WERI-Rb-1 (cell line): ENCODE results near the gene SEC61A2.

ENCODE experiments used
- DNase-seq: peaks from one replicate; pipeline ENCODE4 v3.0.0-alpha.2; 2020
- H3K27ac ChIP-seq: fragments of 250-450 bp; sonication (Bioruptor Pico); 2 replicates; pipeline ENCODE4 v1.5.1; 2020; ENCODE audit warnings: mild to moderate bottlenecking, moderate library complexity
- H3K27me3 ChIP-seq: fragments of 250-450 bp; sonication (Bioruptor Pico); 2 replicates; pipeline ENCODE4 v1.5.1; 2021; ENCODE audit warnings: mild to moderate bottlenecking, low read depth, moderate library complexity; ENCODE audit not compliant: insufficient read depth, severe bottlenecking
- H3K36me3 ChIP-seq: fragments of 250-450 bp; sonication (Bioruptor Pico); 2 replicates; pipeline ENCODE4 v1.5.1; 2020; ENCODE audit warnings: mild to moderate bottlenecking, moderate library complexity
- H3K4me3 ChIP-seq: 2 replicates; pipeline ENCODE4 v1.5.1; 2011; ENCODE audit warnings: low read depth, mild to moderate bottlenecking, control low read depth, low read length
- H3K9me3 ChIP-seq: fragments of 250-450 bp; sonication (Bioruptor Pico); 2 replicates; pipeline ENCODE4 v1.5.1; 2021; ENCODE audit warnings: mild to moderate bottlenecking, moderate library complexity; ENCODE audit not compliant: severe bottlenecking
- CTCF ChIP-seq: IDR thresholded peaks from 2 replicates; pipeline ENCODE4 v1.5.1; 2011; ENCODE audit warnings: low read depth, mild to moderate bottlenecking, control low read depth, inconsistent platforms, low read length

The SEC61A2 gene

GRCh38 chr10:12214093-12214492 lies 84.6 kb downstream of the SEC61A2 start:
- Histone ChIP-seq H3K4me3 (no peak overlapping the region), H3K9me3 (no peaks in the 10 kb centered on the region), H3K36me3 (peaks cover 13% of the 10 kb centered on the region), H3K27ac (no peak overlapping the region), H3K27me3 (no peaks in the 10 kb centered on the region)
- no peak for DNase-seq
- TF ChIP-seq CTCF = no peak

- no peak for DNase-seq
- Histone ChIP-seq H3K27me3 (no peaks in the 10 kb centered on the region), H3K36me3 (peaks cover 13% of the 10 kb centered on the region), H3K9me3 (no peaks in the 10 kb centered on the region), H3K4me3 (no peak overlapping the region), H3K27ac (no peak overlapping the region)
- no peak for TF ChIP-seq CTCF
Observed at GRCh38 chr10:12214763-12215218, 85.3 kb downstream of the SEC61A2 start.
